ENCODE measurements around the gene NKAIN2. TPM values are rescaled to one million over a fixed set of nuclear protein-coding genes. Genes with fewer than 3 reads are reported as not detected.

The NKAIN2 gene
- total and polyA plus RNA-seq, 9 of the 15 experiments (the other 6 are each of a cell fraction or from before 2014, with no cell fraction given) = not detected

GRCh38 chr6:123879749-123880148 is 76.1 kb downstream of the NKAIN2 start:
- H3K4me1 ChIP-seq (replicated peaks in 1 of 2; ENCODE audit: control insufficient read depth in 2 of 2, insufficient read depth in 2 of 2, low read length in 2 of 2) = no peaks in the 10 kb centered on the region
- no peaks in the 10 kb centered on the region for H3K9me3 ChIP-seq (replicated peaks; ENCODE audit: control insufficient read depth, insufficient read depth, low read depth, low read length)
- no peak overlapping the region for H3K27ac ChIP-seq (ENCODE audit: extremely low read depth, low read depth, low read length)
- no peaks in the 10 kb centered on the region for H3K79me2 ChIP-seq (ENCODE audit: control insufficient read depth, insufficient read depth, low read length)
- TF ChIP-seq IFI16 (CRISPR knock-in tag; IDR thresholded peaks at IDR 0.05) = no peak
- no peak for TF ChIP-seq DEAF1 (CRISPR knock-in tag; IDR thresholded peaks at IDR 0.05)
- TF ChIP-seq RBM39 (optimal IDR thresholded peaks at IDR 0.05; ENCODE audit: low read depth, low read length) = no peak
- no peak for TF ChIP-seq GATAD2B (IDR thresholded peaks at IDR 0.05; ENCODE audit: borderline replicate concordance)
- TF ChIP-seq ZNF324 (CRISPR knock-in tag; IDR thresholded peaks at IDR 0.05) = no peak
- TF ChIP-seq KLF1 (tag; IDR thresholded peaks at IDR 0.05) = no peak
- no peak for TF ChIP-seq DNMT1 (IDR thresholded peaks at IDR 0.05)
- TF ChIP-seq KLF13 (tag; IDR thresholded peaks at IDR 0.05; ENCODE audit: borderline replicate concordance, low read depth) = no peak
- no peak for TF ChIP-seq HNRNPH1 (optimal IDR thresholded peaks at IDR 0.05; ENCODE audit: low read depth, low read length)
- TF ChIP-seq KLF6 (CRISPR knock-in tag; IDR thresholded peaks at IDR 0.05; ENCODE audit: borderline replicate concordance) = no peak
- no peak for TF ChIP-seq HOXB6 (CRISPR knock-in tag; IDR thresholded peaks at IDR 0.05; ENCODE audit: borderline replicate concordance)
- no peak for TF ChIP-seq MXI1 (IDR thresholded peaks at IDR 0.05; ENCODE audit: low read depth, low read length)
- TF ChIP-seq ZNF407 (IDR thresholded peaks at IDR 0.05; ENCODE audit: low read depth) = no peak
- TF ChIP-seq MAFF (IDR thresholded peaks at IDR 0.05; ENCODE audit: low read length) = no peak
- no peak for TF ChIP-seq SPI1 (IDR thresholded peaks at IDR 0.05; ENCODE audit: borderline replicate concordance, low read depth, low read length)
- in situ Hi-C loops (cut with MboI) (no loop called here), intact Hi-C loops (cut with micrococcal nuclease) (no loop called here)
- ChIA-PET CTCF (ENCODE audit: low intra/inter-chr PET ratio) (interaction anchor here (0.6 kb wide), 1 partner anchor 913 kb away, joined by 4 read pairs; no protein-coding TSS in a partner anchor), POLR2A (no interaction called here)
- H3K9ac ChIP-seq (ENCODE audit: insufficient read depth in 1 of 2, low read depth in 2 of 2, low read length in 2 of 2) = no peak overlapping the region
- H4K20me1 ChIP-seq (replicated peaks; ENCODE audit: control insufficient read depth, insufficient read depth, low read length) = no peaks in the 10 kb centered on the region
- FAIRE-seq (no peak), ATAC-seq (no peak), DNase-seq (ENCODE audit: extremely low read depth in 1 of 4, low spot score in 3 of 4) (no peak)
- H3K4me3 ChIP-seq = no peak overlapping the region
- no peaks in the 10 kb centered on the region for H3K27me3 ChIP-seq (ENCODE audit: control insufficient read depth in 2 of 2, insufficient read depth in 2 of 2, low read length in 2 of 2)
- no TSS peak for BruUV-seq (replicated peaks)
- no peaks in the 10 kb centered on the region for H3K36me3 ChIP-seq (ENCODE audit: control insufficient read depth, insufficient read depth, low read length)
- H3K4me2 ChIP-seq (ENCODE audit: insufficient read depth, low read length) = no peak overlapping the region
- no peak overlapping the region for H2AFZ ChIP-seq (ENCODE audit: low read depth, low read length)
- H3K9me1 ChIP-seq (ENCODE audit: control insufficient read depth, insufficient read depth, low read length) = no peaks in the 10 kb centered on the region
- 0% methylated on average over 2 of the region's 2 CpGs for WGBS (ENCODE audit: insufficient coverage, low coverage, missing lambda C conversion rate)
